GM10248 (cell line): ENCODE measurements around the gene PPP2R2B.

Experiments
- CTCF ChIA-PET: fragments of 300-600 bp; sonication (Branson Sonifier 250); formaldehyde crosslinking; extraction: SDS; loops from one replicate; lab custom pipeline; 2021; ENCODE audit warnings: antibody characterized with exemption; lab: Yijun Ruan, JAX
- POLR2A ChIA-PET: fragments of 350-650 bp; sonication (Branson Sonifier 250); formaldehyde crosslinking; extraction: SDS; loops from one replicate; lab custom pipeline; 2020; ENCODE audit warnings: antibody characterized with exemption; lab: Yijun Ruan, JAX
- DNase-seq: peaks from one replicate; pipeline ENCODE4 v3.0.0; 2012; ENCODE audit errors: extremely low spot score
- CTCF ChIP-seq: IDR thresholded peaks from 2 replicates; pipeline ENCODE4 v1.5.1; 2012; ENCODE audit warnings: mild to moderate bottlenecking, low read depth; ENCODE audit errors: extremely low read depth, missing control alignments, control extremely low read depth

PPP2R2B gene

GRCh38 chr5:146586752-146587151 lies 291.8 kb downstream of the PPP2R2B start:
- ChIA-PET POLR2A (no interaction called here), CTCF (interaction anchor here (1.3 kb wide), 1 partner anchor 75 kb away, joined by 3 read pairs; no protein-coding TSS in a partner anchor)
- DNase-seq: no peak
- no peak for TF ChIP-seq CTCF

GRCh38 chr5:146584750-146585149 lies 293.8 kb downstream of the PPP2R2B start:
- POLR2A ChIA-PET: no interaction called here
- no peak for DNase-seq
- CTCF ChIA-PET: no interaction called here
- no peak for TF ChIP-seq CTCF

GRCh38 chr5:146582051-146582596 lies 296.4 kb downstream of the PPP2R2B start:
- CTCF ChIA-PET: no interaction called here
- no peak for DNase-seq
- POLR2A ChIA-PET: no interaction called here
- TF ChIP-seq CTCF: no peak

- DNase-seq: no peak
- TF ChIP-seq CTCF: no peak
- CTCF ChIA-PET: no interaction called here
- POLR2A ChIA-PET: no interaction called here
Measured at GRCh38 chr5:146580237-146580636, 298.3 kb downstream of the PPP2R2B start.

- no peak for TF ChIP-seq CTCF
- DNase-seq: no peak
- CTCF ChIA-PET: no interaction called here
- POLR2A ChIA-PET: no interaction called here
Measured at GRCh38 chr5:146574713-146575112, 303.8 kb downstream of the PPP2R2B start.

DNA sequence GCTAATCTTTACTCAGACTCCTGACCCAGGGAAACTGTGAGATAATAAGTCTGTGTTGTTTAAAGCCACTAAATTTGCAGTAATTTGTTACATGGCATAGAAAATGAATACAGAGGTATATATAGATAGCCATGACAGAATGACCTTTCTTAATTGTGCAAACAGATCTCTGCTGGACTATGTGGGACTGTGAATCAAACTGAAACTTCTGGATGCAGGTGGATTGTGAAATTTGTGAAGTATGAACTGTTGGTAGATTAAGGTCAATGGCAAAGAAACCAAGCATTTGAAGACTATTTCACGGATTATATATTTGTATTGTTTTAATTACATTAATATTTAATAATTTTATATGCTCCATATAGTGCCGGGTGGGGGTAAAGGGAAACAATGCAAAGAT lies 310.4 kb downstream of the PPP2R2B start:
- CTCF ChIA-PET: no interaction called here
- TF ChIP-seq CTCF: no peak
- POLR2A ChIA-PET: no interaction called here
- no peak for DNase-seq
